ENCODE data around the gene ALAS1.

DNA sequence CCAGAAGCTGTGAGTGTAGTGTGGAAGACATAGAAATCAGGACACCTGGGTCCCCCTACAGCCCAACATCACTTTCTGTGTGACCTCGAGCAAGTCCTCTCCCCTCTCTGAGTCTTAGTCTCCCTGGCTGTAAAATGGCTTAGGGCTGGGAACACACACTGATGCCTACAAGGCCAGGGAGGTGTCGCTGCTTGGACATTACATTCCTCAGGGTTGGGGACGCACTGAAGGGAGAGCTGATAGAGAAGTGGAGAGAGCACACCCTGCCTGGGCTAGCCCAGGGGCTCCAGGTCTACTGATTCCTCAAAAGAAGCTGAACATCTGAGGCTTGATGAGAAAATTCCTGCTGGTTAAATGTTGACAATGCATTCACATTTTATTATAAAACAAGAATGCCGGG, 6.3 kb upstream of the ALAS1 start:
- TF ChIP-seq, protein P1, sequence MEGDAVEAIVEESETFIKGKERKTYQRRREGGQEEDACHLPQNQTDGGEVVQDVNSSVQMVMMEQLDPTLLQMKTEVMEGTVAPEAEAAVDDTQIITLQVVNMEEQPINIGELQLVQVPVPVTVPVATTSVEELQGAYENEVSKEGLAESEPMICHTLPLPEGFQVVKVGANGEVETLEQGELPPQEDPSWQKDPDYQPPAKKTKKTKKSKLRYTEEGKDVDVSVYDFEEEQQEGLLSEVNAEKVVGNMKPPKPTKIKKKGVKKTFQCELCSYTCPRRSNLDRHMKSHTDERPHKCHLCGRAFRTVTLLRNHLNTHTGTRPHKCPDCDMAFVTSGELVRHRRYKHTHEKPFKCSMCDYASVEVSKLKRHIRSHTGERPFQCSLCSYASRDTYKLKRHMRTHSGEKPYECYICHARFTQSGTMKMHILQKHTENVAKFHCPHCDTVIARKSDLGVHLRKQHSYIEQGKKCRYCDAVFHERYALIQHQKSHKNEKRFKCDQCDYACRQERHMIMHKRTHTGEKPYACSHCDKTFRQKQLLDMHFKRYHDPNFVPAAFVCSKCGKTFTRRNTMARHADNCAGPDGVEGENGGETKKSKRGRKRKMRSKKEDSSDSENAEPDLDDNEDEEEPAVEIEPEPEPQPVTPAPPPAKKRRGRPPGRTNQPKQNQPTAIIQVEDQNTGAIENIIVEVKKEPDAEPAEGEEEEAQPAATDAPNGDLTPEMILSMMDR (conservative IDR thresholded peaks at IDR 0.05 in 1 of 2, IDR thresholded peaks at IDR 0.05 in 1 of 2; ENCODE audit: extremely low read depth in 1 of 2, insufficient read depth in 1 of 2, low read depth in 1 of 2, low read length in 2 of 2) = no peak
- TF ChIP-seq EZH2 (IDR thresholded peaks at IDR 0.05; ENCODE audit: borderline replicate concordance, low read length) = no peak
